ENCODE results near the gene ADCY9. TPM values are rescaled to one million over a fixed set of nuclear protein-coding genes. Genes with fewer than 3 reads are reported as not detected.
"Not testable (repeated sequence)": the region's sequence is repeated elsewhere in the genome, so short reads cannot be mapped to it uniquely, and the experiment has no call there.

ADCY9 gene
- total and polyA plus RNA-seq, 8 donors = 6.6 to 20.9 (median 18.0) TPM

GRCh38 chr16:4048481-4048880 is 67.8 kb downstream of the ADCY9 start:
- Histone ChIP-seq H3K27ac (no peak overlapping the region), H3K36me3 (no peaks in the 10 kb centered on the region), H3K27me3 (no peaks in the 10 kb centered on the region), H3K9me3 (no peaks in the 10 kb centered on the region), H3K4me3 (no peak overlapping the region), H3K4me1 (peaks cover 8 to 30% (median 19%) of the 10 kb centered on the region in 3 donors)
- 95 to 99% methylated on average over 9 of the region's 9 CpGs for WGBS, 2 donors
- peak in 1 of 6 donors; percentile 6 for DNase-seq
- no peak for FAIRE-seq
- intact Hi-C loops (cut with DNase I) = no loop called here
- no peak for ATAC-seq
- TF ChIP-seq CTCF (IDR thresholded peaks at IDR 0.05) = no peak

- FAIRE-seq (no peak), DNase-seq (peak in 1 of 6 donors; percentile 4), ATAC-seq (no peak)
- Histone ChIP-seq H3K4me3 (no peak overlapping the region), H3K4me1 (peaks cover 8 to 21% (median 10%) of the 10 kb centered on the region in 3 donors), H3K27ac (no peak overlapping the region), H3K9me3 (no peaks in the 10 kb centered on the region), H3K27me3 (no peaks in the 10 kb centered on the region), H3K36me3 (no peaks in the 10 kb centered on the region)
- 92 to 97% methylated on average over 8 of the region's 8 CpGs for WGBS, 2 donors
- intact Hi-C loops (cut with DNase I) = no loop called here
- no peak for TF ChIP-seq CTCF (IDR thresholded peaks at IDR 0.05)
Observed at GRCh38 chr16:4046221-4046620, 70.0 kb downstream of the ADCY9 start.

- H3K4me3 ChIP-seq = peak overlapping the region in 1 of 4 donors; percentile 18
- H3K27me3 ChIP-seq; ATAC-seq; H3K9me3 ChIP-seq; intact Hi-C loops (cut with DNase I); H3K36me3 ChIP-seq; FAIRE-seq: not testable (repeated sequence)
- H3K27ac ChIP-seq = peak overlapping the region in 2 of 4 donors; percentile 40 to 73
- DNase-seq = peak in 1 of 6 donors; percentile 4
- 83 to 92% methylated on average over 6 of the region's 6 CpGs for WGBS, 2 donors
- peaks cover 8 to 21% (median 10%) of the 10 kb centered on the region in 3 donors for H3K4me1 ChIP-seq
Observed at GRCh38 chr16:4045561-4045960, 70.7 kb downstream of the ADCY9 start.

- H3K27ac ChIP-seq = no peak overlapping the region
Observed at GRCh38 chr16:4042581-4042980, 73.7 kb downstream of the ADCY9 start.

GRCh38 chr16:4038448-4038847 is 77.8 kb downstream of the ADCY9 start:
- H3K27me3 ChIP-seq = no peaks in the 10 kb centered on the region
- WGBS, 2 donors = 94 to 96% methylated on average over 7 of the region's 7 CpGs
- no peaks in the 10 kb centered on the region for H3K9me3 ChIP-seq
- no peak overlapping the region for H3K4me3 ChIP-seq
- FAIRE-seq (no peak), ATAC-seq (no peak), DNase-seq (no peak)
- TF ChIP-seq CTCF (IDR thresholded peaks at IDR 0.05) = no peak
- H3K4me1 ChIP-seq = peaks cover 0 to 2% (median under 1%) of the 10 kb centered on the region in 3 donors
- intact Hi-C loops (cut with DNase I) = no loop called here
- H3K36me3 ChIP-seq = no peaks in the 10 kb centered on the region
- no peak overlapping the region for H3K27ac ChIP-seq

More at GRCh38 chr16:4042581-4042980, 73.7 kb downstream of the ADCY9 start:
- intact Hi-C loops (cut with DNase I) = no loop called here
- Histone ChIP-seq H3K36me3 (no peaks in the 10 kb centered on the region), H3K4me3 (no peak overlapping the region), H3K27me3 (no peaks in the 10 kb centered on the region), H3K4me1 (peaks cover 8 to 21% (median 10%) of the 10 kb centered on the region in 3 donors), H3K9me3 (no peaks in the 10 kb centered on the region)
- FAIRE-seq (no peak), DNase-seq (no peak), ATAC-seq (no peak)
- TF ChIP-seq CTCF (IDR thresholded peaks at IDR 0.05) = no peak
- 63 to 69% methylated on average over 11 of the region's 11 CpGs for WGBS, 2 donors

GRCh38 chr16:4036952-4037351 is 79.3 kb downstream of the ADCY9 start:
- H3K36me3 ChIP-seq; ATAC-seq; H3K27ac ChIP-seq; H3K27me3 ChIP-seq; H3K4me1 ChIP-seq; intact Hi-C loops (cut with DNase I); FAIRE-seq; DNase-seq; H3K4me3 ChIP-seq; H3K9me3 ChIP-seq: not testable (repeated sequence)
- 94 to 95% methylated on average over 3 of the region's 3 CpGs for WGBS, 2 donors
